ENCODE results near the gene MYCBP2.

- TF ChIP-seq CTCF (IDR thresholded peaks at IDR 0.05 in 8 of 11, conservative IDR thresholded peaks at IDR 0.05 in 3 of 11) (no peak), POLR2A (IDR thresholded peaks at IDR 0.05) (no peak), POLR2AphosphoS5 (IDR thresholded peaks at IDR 0.05) (no peak)
Observed at GRCh38 chr13:77331421-77331820, 4.5 kb upstream of the MYCBP2 start.
